GM21515 (cell line): ENCODE measurements around the gene FKBP7.
A peak's percentile ranks its signal among the peaks of the same experiment; 100 is the strongest.
"Not testable (repeated sequence)": the region's sequence is repeated elsewhere in the genome, so short reads cannot be mapped to it uniquely, and the experiment has no call there.

Source experiments
- ATAC-seq: cut with Tn5 transposase; IDR thresholded peaks from one replicate; pipeline ENCODE4 v1.9.1; 2021; ENCODE audit not compliant: unreplicated experiment

Gene FKBP7

GRCh38 chr2:178491612-178492011, 13.2 kb upstream of the FKBP7 start:
- no peak for ATAC-seq

GRCh38 chr2:178485356-178485755, 7.0 kb upstream of the FKBP7 start:
- ATAC-seq, result no peak

GRCh38 chr2:178484245-178485041, 6.0 kb upstream of the FKBP7 start:
- no peak for ATAC-seq

GRCh38 chr2:178482437-178482836, 4.0 kb upstream of the FKBP7 start:
- ATAC-seq, result peak; percentile 19

GRCh38 chr2:178480227-178481181, 2.1 kb upstream of the FKBP7 start, which contains the start of gene PLEKHA3:
Gene PLEKHA3 (plus strand): TSS chr2:178480457. CDS start chr2:178480870, 413 bp downstream.
- peak; percentile 69 for ATAC-seq

GRCh38 chr2:178479758-178480226, 1.4 kb upstream of the FKBP7 start:
- ATAC-seq, result no peak

- ATAC-seq, result no peak
These were observed 846 bp upstream of the FKBP7 start for GRCh38 chr2:178479275-178479616.

- peak; percentile 0 for ATAC-seq
These were observed 316 bp downstream of the FKBP7 start for GRCh38 chr2:178478130-178478438.

GRCh38 chr2:178477443-178478129, 814 bp downstream of the FKBP7 start:
- ATAC-seq, result no peak

- no peak for ATAC-seq
These were observed 1.9 kb downstream of the FKBP7 start for GRCh38 chr2:178476477-178476876.

GRCh38 chr2:178474560-178474959, 3.8 kb downstream of the FKBP7 start:
- ATAC-seq, result no peak

- no peak for ATAC-seq
These were observed 4.5 kb downstream of the FKBP7 start for GRCh38 chr2:178473931-178474330.

GRCh38 chr2:178473373-178473772, 5.0 kb downstream of the FKBP7 start:
- no peak for ATAC-seq

- not testable (repeated sequence) for ATAC-seq
These were observed 7.1 kb downstream of the FKBP7 start for GRCh38 chr2:178471313-178471712.

GRCh38 chr2:178469219-178469849, 9.1 kb downstream of the FKBP7 start:
- no peak for ATAC-seq

- no peak for ATAC-seq
These were observed 21.0 kb downstream of the FKBP7 start for GRCh38 chr2:178457390-178457886.

GRCh38 chr2:178455947-178456346, 22.5 kb downstream of the FKBP7 start:
- no peak for ATAC-seq

GRCh38 chr2:178452870-178453269, 25.5 kb downstream of the FKBP7 start:
- ATAC-seq, result no peak

GRCh38 chr2:178452334-178452733, 26.1 kb downstream of the FKBP7 start:
- ATAC-seq, result no peak

- peak; percentile 84 for ATAC-seq
These were observed 27.4 kb downstream of the FKBP7 start, which contains the start of the genes PJVK and PRKRA for GRCh38 chr2:178450774-178451525. Gene PJVK (plus strand): TSS chr2:178451378. CDS start chr2:178453410, 2,032 bp downstream. Gene PRKRA (minus strand): TSS chr2:178451175. CDS start chr2:178451030, 145 bp downstream.
